Upper lobe of left lung (tissue), 4 donors: Measurements from ENCODE around the gene L3HYPDH.

Source experiments
- POLR2A ChIP-seq, 4 donors: fragments of 450-650 bp; IDR thresholded peaks; one replicate each; pipeline ENCODE4 v1.5.1; 2016 to 2017; ENCODE audit warnings: antibody characterized with exemption in 4 of 4, mild to moderate bottlenecking in 2 of 4
- TF ChIP-seq, protein P1 (sequence below), 6 experiments: fragments of 450-650 bp in 4 of 6; fragments of 200-600 bp in 2 of 6; sonication (generic) in 2 of 6; IDR thresholded peaks; one replicate each; pipeline ENCODE4 v1.5.1; 2016 to 2019; ENCODE audit warnings: antibody characterized with exemption in 6 of 6

GRCh38 chr14:59507752-59508103 lies 23.5 kb upstream of the L3HYPDH start:
- TF ChIP-seq POLR2A (IDR thresholded peaks at IDR 0.05): no peak
- TF ChIP-seq, protein P1, sequence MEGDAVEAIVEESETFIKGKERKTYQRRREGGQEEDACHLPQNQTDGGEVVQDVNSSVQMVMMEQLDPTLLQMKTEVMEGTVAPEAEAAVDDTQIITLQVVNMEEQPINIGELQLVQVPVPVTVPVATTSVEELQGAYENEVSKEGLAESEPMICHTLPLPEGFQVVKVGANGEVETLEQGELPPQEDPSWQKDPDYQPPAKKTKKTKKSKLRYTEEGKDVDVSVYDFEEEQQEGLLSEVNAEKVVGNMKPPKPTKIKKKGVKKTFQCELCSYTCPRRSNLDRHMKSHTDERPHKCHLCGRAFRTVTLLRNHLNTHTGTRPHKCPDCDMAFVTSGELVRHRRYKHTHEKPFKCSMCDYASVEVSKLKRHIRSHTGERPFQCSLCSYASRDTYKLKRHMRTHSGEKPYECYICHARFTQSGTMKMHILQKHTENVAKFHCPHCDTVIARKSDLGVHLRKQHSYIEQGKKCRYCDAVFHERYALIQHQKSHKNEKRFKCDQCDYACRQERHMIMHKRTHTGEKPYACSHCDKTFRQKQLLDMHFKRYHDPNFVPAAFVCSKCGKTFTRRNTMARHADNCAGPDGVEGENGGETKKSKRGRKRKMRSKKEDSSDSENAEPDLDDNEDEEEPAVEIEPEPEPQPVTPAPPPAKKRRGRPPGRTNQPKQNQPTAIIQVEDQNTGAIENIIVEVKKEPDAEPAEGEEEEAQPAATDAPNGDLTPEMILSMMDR (IDR thresholded peaks at IDR 0.05): no peak
